Esophagus squamous epithelium (tissue), 4 donors: ENCODE data around the gene PHF23.

ENCODE experiments used
- CTCF ChIP-seq, 6 experiments: fragments of 450-650 bp in 4 of 6; fragments of 200-600 bp in 2 of 6; sonication (generic) in 2 of 6; IDR thresholded peaks; one replicate each; pipeline ENCODE4 v1.5.1; 2016 to 2019; ENCODE audit warnings: antibody characterized with exemption in 6 of 6, mild to moderate bottlenecking in 4 of 6, moderate library complexity in 4 of 6
- POLR2A ChIP-seq, 4 donors: fragments of 450-650 bp; IDR thresholded peaks; one replicate each; pipeline ENCODE4 v1.6.1; 2017; ENCODE audit warnings: antibody characterized with exemption in 4 of 4, mild to moderate bottlenecking in 4 of 4, moderate library complexity in 3 of 4

GRCh38 chr17:7243453-7243729 lies 4.1 kb upstream of the PHF23 start:
- TF ChIP-seq CTCF (IDR thresholded peaks at IDR 0.05) (no peak), POLR2A (IDR thresholded peaks at IDR 0.05) (no peak)
